ENCODE results near the gene POLA2. TPM values are rescaled to one million over a fixed set of nuclear protein-coding genes. Genes with fewer than 3 reads are reported as not detected.

POLA2 gene
- total and polyA plus RNA-seq, 2 donors (not counting 3 experiments of a cell fraction or from before 2014, with no cell fraction given), result 24.0 to 30.0 TPM

GRCh38 chr11:65305501-65306268 lies 43.9 kb downstream of the POLA2 start:
- Histone ChIP-seq H3K79me2 (ENCODE audit: control insufficient read depth, insufficient read depth, low read length) (no peaks in the 10 kb centered on the region), H3K4me2 (ENCODE audit: insufficient read depth, low read length) (no peak overlapping the region)

More at GRCh38 chr11:65305501-65306268, 43.9 kb downstream of the POLA2 start:
- BruUV-seq (replicated peaks), result no TSS peak
- Histone ChIP-seq H4K20me1 (replicated peaks; ENCODE audit: control insufficient read depth, extremely low read depth, insufficient read depth, low read length) (no peaks in the 10 kb centered on the region), H3K9me1 (replicated peaks; ENCODE audit: control insufficient read depth, extremely low read depth, insufficient read depth, low read length) (no peaks in the 10 kb centered on the region), H3K4me3 (replicated peaks in 1 of 3; ENCODE audit: insufficient read depth in 1 of 3, low read depth in 1 of 3, low read length in 3 of 3) (no peak overlapping the region), H3K4me1 (ENCODE audit: control insufficient read depth, extremely low read depth, insufficient read depth, low read length) (peaks cover 18% of the 10 kb centered on the region), H2AFZ (ENCODE audit: low read depth, low read length) (no peak overlapping the region), H3K36me3 (ENCODE audit: control insufficient read depth in 2 of 2, extremely low read depth in 1 of 2, insufficient read depth in 2 of 2, low read length in 2 of 2) (no peaks in the 10 kb centered on the region), H3K9me3 (replicated peaks; ENCODE audit: control insufficient read depth, insufficient read depth, low read length) (no peaks in the 10 kb centered on the region), H3K27me3 (ENCODE audit: control insufficient read depth in 2 of 2, insufficient read depth in 2 of 2, low read length in 2 of 2) (no peaks in the 10 kb centered on the region), H3K9ac (replicated peaks; ENCODE audit: extremely low read depth, insufficient read depth, low read length) (no peak overlapping the region), H3K27ac (ENCODE audit: insufficient read depth, low read depth, low read length) (no peak overlapping the region)
- ChIA-PET POLR2A (no interaction called here), CTCF (interaction anchor here (0.8 kb wide), 1 partner anchor 9 kb away, joined by 4 read pairs; the partner anchor contains the start of gene CDC42EP2)
- intact Hi-C loops (cut with micrococcal nuclease) (loop anchor here (2.0 kb wide), 1 partner anchor 13 kb away; no protein-coding TSS in a partner anchor), dilution Hi-C loops (cut with MboI; ENCODE audit: extremely low pct_ligation_motif_present, low sequenced_read_pairs) (no loop called here)
- TF ChIP-seq GATA2 (IDR thresholded peaks at IDR 0.05; ENCODE audit: insufficient read depth, insufficient read length, low read depth, low read length) (no peak), MYC (IDR thresholded peaks at IDR 0.05; ENCODE audit: low read depth, low read length) (no peak), EZH2 (IDR thresholded peaks at IDR 0.05; ENCODE audit: borderline replicate concordance, low read depth, low read length, severe bottlenecking) (no peak), JUN (IDR thresholded peaks at IDR 0.05; ENCODE audit: borderline replicate concordance, insufficient read depth, insufficient read length, low read depth) (no peak), POLR2A (IDR thresholded peaks at IDR 0.05; ENCODE audit: low read depth, low read length) (no peak), FOS (IDR thresholded peaks at IDR 0.05; ENCODE audit: borderline replicate concordance, insufficient read depth, low read length) (no peak), MAX (IDR thresholded peaks at IDR 0.05; ENCODE audit: insufficient read depth, insufficient read length) (no peak), POLR2AphosphoS5 (IDR thresholded peaks at IDR 0.05; ENCODE audit: insufficient read depth, low read depth, low read length) (no peak), CTCF (IDR thresholded peaks at IDR 0.05; ENCODE audit: extremely low read depth in 1 of 2, insufficient read depth in 1 of 2, low read depth in 1 of 2, low read length in 2 of 2) (no peak)
- DNase-seq (ENCODE audit: low read depth, low spot score) (no peak), FAIRE-seq (no peak)

Measured in endothelial cell of umbilical vein (primary cell).